LNCAP (cell line): ENCODE data around the gene LPP.

Experiments used
- TF ChIP-seq, protein P1 (sequence below): fragments of 450-650 bp; IDR thresholded peaks from 2 replicates; pipeline ENCODE4 v1.5.1; 2017; ENCODE audit warnings: mild to moderate bottlenecking

The LPP gene

DNA sequence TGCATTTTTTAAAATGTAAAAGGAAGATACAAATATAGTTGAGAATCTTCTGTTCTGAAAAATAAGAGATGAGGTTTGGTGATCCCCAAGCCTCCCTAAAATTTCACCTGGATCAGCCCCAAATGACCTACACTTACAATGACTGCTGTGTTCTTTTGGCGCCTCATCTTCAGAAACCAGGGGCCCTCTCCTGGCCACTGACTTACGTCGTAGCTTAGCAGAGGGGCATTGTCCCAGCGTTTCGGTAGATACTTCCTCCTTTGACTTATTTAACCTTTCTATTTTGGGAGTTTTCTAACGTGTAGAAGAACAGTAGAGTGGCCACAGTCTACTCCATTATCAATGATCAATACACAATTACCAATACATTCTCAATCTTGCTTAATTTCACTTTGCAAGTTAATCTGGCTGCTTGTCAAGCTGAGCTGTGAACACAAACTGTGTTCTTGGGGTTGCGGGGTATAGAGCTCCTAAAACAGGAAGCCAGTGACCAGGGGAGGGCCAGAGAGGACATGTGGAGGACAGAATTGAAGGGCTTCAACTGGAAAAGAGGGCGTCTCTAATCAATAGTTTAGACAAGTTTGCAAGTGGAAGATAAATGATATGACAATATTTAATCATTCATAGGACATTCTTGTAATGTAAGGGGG is 419.5 kb downstream of the LPP start:
- TF ChIP-seq, protein P1, sequence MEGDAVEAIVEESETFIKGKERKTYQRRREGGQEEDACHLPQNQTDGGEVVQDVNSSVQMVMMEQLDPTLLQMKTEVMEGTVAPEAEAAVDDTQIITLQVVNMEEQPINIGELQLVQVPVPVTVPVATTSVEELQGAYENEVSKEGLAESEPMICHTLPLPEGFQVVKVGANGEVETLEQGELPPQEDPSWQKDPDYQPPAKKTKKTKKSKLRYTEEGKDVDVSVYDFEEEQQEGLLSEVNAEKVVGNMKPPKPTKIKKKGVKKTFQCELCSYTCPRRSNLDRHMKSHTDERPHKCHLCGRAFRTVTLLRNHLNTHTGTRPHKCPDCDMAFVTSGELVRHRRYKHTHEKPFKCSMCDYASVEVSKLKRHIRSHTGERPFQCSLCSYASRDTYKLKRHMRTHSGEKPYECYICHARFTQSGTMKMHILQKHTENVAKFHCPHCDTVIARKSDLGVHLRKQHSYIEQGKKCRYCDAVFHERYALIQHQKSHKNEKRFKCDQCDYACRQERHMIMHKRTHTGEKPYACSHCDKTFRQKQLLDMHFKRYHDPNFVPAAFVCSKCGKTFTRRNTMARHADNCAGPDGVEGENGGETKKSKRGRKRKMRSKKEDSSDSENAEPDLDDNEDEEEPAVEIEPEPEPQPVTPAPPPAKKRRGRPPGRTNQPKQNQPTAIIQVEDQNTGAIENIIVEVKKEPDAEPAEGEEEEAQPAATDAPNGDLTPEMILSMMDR: no peak

DNA sequence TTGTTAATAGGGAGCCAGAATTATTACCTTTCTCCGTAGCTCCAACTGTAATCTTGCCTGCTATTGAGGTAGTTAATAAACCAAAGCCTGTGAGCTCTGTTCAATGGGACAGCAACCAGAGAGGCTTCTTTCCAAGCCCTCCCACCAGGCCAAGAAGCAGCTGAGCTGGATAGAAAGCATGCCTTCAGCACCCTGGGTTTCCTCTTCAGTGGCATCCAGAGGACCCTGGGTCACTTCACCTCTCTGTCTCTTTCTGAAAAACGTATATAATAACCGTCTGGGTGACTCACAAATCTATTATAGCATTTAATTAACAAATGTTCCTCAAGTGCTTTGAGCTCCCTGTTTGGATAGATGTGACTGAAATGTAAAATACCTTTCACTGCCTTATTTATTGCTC is 420.0 kb downstream of the LPP start:
- TF ChIP-seq, protein P1: no peak

DNA sequence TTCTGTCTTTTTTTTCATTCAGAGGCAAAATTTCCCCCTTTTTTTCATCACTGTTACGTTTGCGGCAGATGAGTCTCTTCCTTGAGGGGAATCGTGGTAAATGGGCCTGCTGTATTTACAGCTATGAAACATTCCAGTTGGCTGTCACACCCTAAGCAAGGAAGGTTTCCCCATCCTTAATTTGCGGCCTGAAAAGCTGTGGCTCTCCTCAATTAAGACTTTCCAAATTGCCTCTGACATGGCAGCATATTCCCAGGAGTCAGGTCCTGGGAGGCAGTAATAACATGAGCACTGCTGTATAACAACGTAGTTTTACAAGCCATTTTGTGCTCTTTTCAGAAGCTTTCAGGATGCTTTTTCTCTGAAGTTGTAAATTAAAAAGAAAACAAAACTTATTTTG is 420.9 kb downstream of the LPP start:
- TF ChIP-seq, protein P1: no peak

DNA sequence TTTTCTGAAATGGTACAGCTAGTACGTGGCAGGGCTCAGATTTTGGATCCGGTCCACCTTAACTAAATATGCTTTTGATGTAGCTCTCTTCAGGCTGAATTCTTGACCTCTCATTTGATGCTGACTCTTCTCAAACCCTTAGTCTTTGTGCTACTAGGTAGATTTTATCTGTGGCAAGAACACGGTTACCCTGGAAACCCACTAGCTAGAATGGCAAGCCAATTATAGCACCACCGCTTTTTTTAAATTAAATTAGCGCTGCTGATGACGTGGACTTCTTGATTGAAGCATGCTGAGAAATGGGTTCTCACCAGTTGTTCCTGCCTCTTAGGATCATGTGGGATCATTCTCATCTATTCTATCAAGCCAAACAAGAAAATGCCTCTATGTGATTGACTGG is 421.5 kb downstream of the LPP start:
- TF ChIP-seq, protein P1: no peak

DNA sequence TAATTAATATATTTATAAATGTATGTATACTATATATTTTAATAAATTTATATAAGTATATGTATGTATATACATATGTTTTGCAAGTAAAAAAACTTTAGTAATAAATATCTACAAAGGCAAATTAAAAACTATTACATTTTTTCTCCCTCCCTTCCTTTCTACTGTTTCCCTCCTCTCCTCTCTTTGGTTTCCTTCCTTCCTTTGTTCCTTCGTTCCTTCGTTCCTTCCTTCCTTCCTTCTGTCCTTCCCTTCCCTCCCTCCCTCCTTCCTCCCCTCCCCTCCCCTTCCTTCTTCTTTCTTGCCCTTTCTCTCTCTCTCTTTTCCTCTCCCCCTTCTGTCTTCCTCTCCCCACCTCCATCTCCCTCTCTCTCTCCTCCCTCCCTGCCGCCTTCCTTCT is 423.6 kb downstream of the LPP start:
- TF ChIP-seq, protein P1: no peak

DNA sequence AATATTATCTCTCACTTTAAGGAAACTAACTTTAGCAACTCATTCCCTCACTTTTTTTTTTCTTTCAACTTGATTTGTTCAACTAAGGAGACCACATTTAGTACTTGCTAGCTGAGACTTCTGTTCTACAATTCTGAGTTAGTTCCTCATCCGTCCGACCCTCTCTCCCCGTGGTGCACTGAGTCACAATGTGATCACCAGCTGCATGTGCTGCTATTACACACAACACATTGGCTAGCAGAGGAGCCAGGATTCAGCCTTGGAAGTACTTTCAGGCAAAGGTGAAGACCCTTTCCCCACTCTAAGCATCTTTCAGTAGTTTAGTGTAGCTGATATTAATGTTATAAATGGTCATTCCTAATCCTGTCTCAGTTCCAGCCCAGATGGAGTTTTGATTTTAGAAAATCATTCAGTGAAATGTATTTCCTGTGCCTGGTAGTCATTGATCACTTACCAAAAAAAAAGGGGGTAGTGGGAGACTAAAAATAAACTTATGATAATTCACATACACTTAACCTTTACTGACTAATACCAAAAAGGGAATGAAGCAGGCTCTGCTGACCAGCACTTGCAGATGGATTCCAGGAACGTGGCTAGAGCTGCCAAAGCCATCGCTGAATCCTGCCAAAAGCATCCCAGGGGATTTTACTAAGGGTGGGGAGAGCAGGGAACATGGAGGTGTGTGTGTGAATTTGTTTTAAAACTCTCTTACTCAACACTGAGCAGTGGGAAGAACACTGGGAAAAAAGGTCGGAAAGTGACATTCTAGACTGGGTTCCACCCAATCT is 424.8 kb downstream of the LPP start:
- TF ChIP-seq, protein P1: no peak

DNA sequence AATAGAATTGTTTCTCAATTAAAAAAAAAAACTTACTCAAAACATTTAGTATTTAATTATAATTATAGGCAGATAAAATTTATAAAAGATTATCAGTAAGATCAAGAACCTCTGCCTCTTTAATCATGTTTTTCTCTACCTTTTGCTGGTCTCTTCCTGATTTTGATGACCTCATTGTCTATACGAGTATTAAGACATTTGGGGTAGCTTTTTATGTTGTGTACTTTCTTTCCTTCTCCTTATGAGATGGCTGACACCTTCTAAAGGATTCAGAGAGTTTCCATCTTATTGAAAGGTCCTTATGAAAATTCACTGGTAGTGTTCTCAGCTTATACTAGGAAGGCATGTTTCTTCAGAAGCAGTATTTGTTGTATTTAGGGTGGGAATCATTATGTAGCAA is 426.3 kb downstream of the LPP start:
- TF ChIP-seq, protein P1: no peak
